GM23338 (cell line): Measurements from ENCODE around the gene ZNF592. TPM values are rescaled to one million over a fixed set of nuclear protein-coding genes. Genes with fewer than 3 reads are reported as not detected.
A peak's percentile ranks its signal among the peaks of the same experiment; 100 is the strongest.
"Not testable (repeated sequence)": the region's sequence is repeated elsewhere in the genome, so short reads cannot be mapped to it uniquely, and the experiment has no call there.

Source experiments
- ATAC-seq: fragments of 200-7000 bp; cut with Tn5 transposase; 3 replicates; pipeline ENCODE4 v1.9.1; 2020
- DNase-seq: peaks from one replicate; pipeline ENCODE4 v3.0.0-alpha.2; 2015; ENCODE audit warnings: low spot score
- H2AFZ ChIP-seq: fragments of 200-600 bp; sonication (generic); 2 replicates; pipeline ENCODE4 v1.8.0; 2016; ENCODE audit warnings: antibody characterized with exemption, mild to moderate bottlenecking, moderate library complexity
- H3F3A ChIP-seq: fragments of 200-600 bp; sonication (generic); replicated peaks from 2 replicates; pipeline ENCODE4 v1.8.0; 2017; ENCODE audit warnings: antibody characterized with exemption, mixed run types, low read depth
- H3K27ac ChIP-seq: fragments of 200-600 bp; sonication (generic); 2 replicates; pipeline ENCODE4 v1.6.1; 2016; ENCODE audit warnings: low read depth
- H3K27me3 ChIP-seq: fragments of 200-600 bp; sonication (generic); 2 replicates; pipeline ENCODE4 v1.8.0; 2016; ENCODE audit warnings: mild to moderate bottlenecking, mixed run types, moderate library complexity; ENCODE audit not compliant: insufficient read depth
- H3K36me3 ChIP-seq: fragments of 200-600 bp; sonication (generic); 2 replicates; pipeline ENCODE4 v1.8.0; 2016; ENCODE audit warnings: mild to moderate bottlenecking; ENCODE audit not compliant: insufficient read depth
- H3K4me1 ChIP-seq: fragments of 200-600 bp; sonication (generic); 2 replicates; pipeline ENCODE4 v1.8.0; 2016; ENCODE audit warnings: mild to moderate bottlenecking, moderate library complexity; ENCODE audit not compliant: insufficient read depth
- H3K4me2 ChIP-seq: fragments of 200-600 bp; sonication (generic); 2 replicates; pipeline ENCODE4 v1.7.1; 2017; ENCODE audit warnings: mixed run types
- H3K4me3 ChIP-seq: fragments of 200-600 bp; sonication (generic); 2 replicates; pipeline ENCODE4 v1.6.1; 2016; ENCODE audit warnings: mixed run types
- H3K79me2 ChIP-seq: fragments of 200-600 bp; sonication (generic); replicated peaks from 2 replicates; pipeline ENCODE4 v1.8.0; 2017; ENCODE audit warnings: mild to moderate bottlenecking; ENCODE audit not compliant: insufficient read depth
- H3K9me2 ChIP-seq: fragments of 200-600 bp; sonication (generic); 2 replicates; pipeline ENCODE4 v1.8.0; 2017; ENCODE audit not compliant: insufficient read depth
- H4K20me1 ChIP-seq: fragments of 200-600 bp; sonication (generic); replicated peaks from 2 replicates; pipeline ENCODE4 v1.8.0; 2017; ENCODE audit warnings: mild to moderate bottlenecking; ENCODE audit not compliant: insufficient read depth
- H3K27ac Mint-ChIP-seq: 2 replicates; pipeline ENCODE4 v1.8.0; 2020; ENCODE audit warnings: inconsistent platforms, mild to moderate bottlenecking, moderate library complexity, mixed read lengths
- H3K27me3 Mint-ChIP-seq: 3 replicates; pipeline ENCODE4 v1.8.0; 2022; ENCODE audit warnings: low read depth, mild to moderate bottlenecking, moderate library complexity, mixed read lengths, inconsistent platforms; ENCODE audit not compliant: insufficient read depth, poor library complexity
- H3K36me3 Mint-ChIP-seq: 3 replicates; pipeline ENCODE4 v1.8.0; 2021; ENCODE audit warnings: low read depth, mild to moderate bottlenecking, inconsistent platforms, moderate library complexity, mixed read lengths
- H3K4me1 Mint-ChIP-seq: 3 replicates; pipeline ENCODE4 v1.8.0; 2020; ENCODE audit warnings: mild to moderate bottlenecking, inconsistent platforms, mixed read lengths
- H3K4me3 Mint-ChIP-seq: 3 replicates; pipeline ENCODE4 v1.8.0; 2021; ENCODE audit warnings: moderate library complexity, mild to moderate bottlenecking, inconsistent platforms, mixed read lengths
- H3K9me3 Mint-ChIP-seq: 3 replicates; pipeline ENCODE4 v1.8.0; 2020; ENCODE audit warnings: moderate library complexity, mild to moderate bottlenecking, inconsistent platforms, mixed read lengths
- EZH2phosphoT487 ChIP-seq: fragments of 200-600 bp; sonication (generic); IDR thresholded peaks from one replicate; pipeline ENCODE4 v1.8.1; 2018; ENCODE audit warnings: antibody characterized with exemption; ENCODE audit not compliant: unreplicated experiment
- POLR2AphosphoS5 ChIP-seq: IDR thresholded peaks from 2 replicates; pipeline ENCODE4 v1.6.1; 2016; ENCODE audit warnings: antibody characterized with exemption, low read depth
- ZNF462 ChIP-seq: fragments of 250-450 bp; sonication (Bioruptor Pico); IDR thresholded peaks from 2 replicates; pipeline ENCODE4 v1.5.0; 2020; ENCODE audit warnings: mild to moderate bottlenecking, moderate library complexity
- polyA plus RNA-seq: library from polyadenylated mRNA; unstranded; fragments of >200 nt; fragmentation: Nextera tagmentation; extraction: Ambion mirVana; gene quantifications from 2 replicates; pipeline ENCODE4 v1.2.1, GENCODE V29; 2016
- total RNA-seq: library from RNA; depleted of rRNA; stranded (reverse); fragments of >200 nt; shearing (Covaris generic); gene quantifications from 2 replicates; pipeline ENCODE4 v1.2.3, GENCODE V29; 2014

The ZNF592 gene
- total and polyA plus RNA-seq, 2 experiments from 2014 or later = 4.4 to 21.4 TPM

GRCh38 chr15:84749111-84749991 is 959 bp downstream of the ZNF592 start (continued):
- TF ChIP-seq ZNF462 (CRISPR knock-in tag) (no peak), POLR2AphosphoS5 (no peak)

GRCh38 chr15:84750583-84751092 is 2.2 kb downstream of the ZNF592 start:
- peak overlapping the region; percentile 36; the same call in 1 of the 2 replicates for H3K4me3 ChIP-seq

GRCh38 chr15:84751721-84752120 is 3.3 kb downstream of the ZNF592 start:
- not testable (repeated sequence) for H3K4me3 Mint-ChIP-seq

More at GRCh38 chr15:84750583-84751092, 2.2 kb downstream of the ZNF592 start:
- Histone ChIP-seq H3K27ac (0 out of 2 replicates have a peak overlapping the region, but pooled peaks have one; percentile 39), H2AFZ (no peak overlapping the region), H3K9me2 (no peaks in the 10 kb centered on the region), H3K27me3 (no peaks in the 10 kb centered on the region), H3K4me1 (peaks cover 25% of the 10 kb centered on the region), H3F3A (peaks cover 30% of the 10 kb centered on the region), H4K20me1 (peaks cover 6% of the 10 kb centered on the region; the same call in 1 of the 2 replicates), H3K4me2 (peak overlapping the region; percentile 82), H3K79me2 (peaks cover 71% of the 10 kb centered on the region), H3K36me3 (no peaks in the 10 kb centered on the region)
- Mint-ChIP-seq H3K4me3 (peak overlapping the region; percentile 94), H3K27ac (no peak overlapping the region), H3K36me3 (peaks cover 3% of the 10 kb centered on the region; the same call in 1 of the 3 replicates), H3K27me3 (peaks cover 3% of the 10 kb centered on the region), H3K9me3 (no peaks in the 10 kb centered on the region), H3K4me1 (peaks cover 42% of the 10 kb centered on the region)
- no peak for DNase-seq
- ATAC-seq = no peak
- no peak for TF ChIP-seq EZH2phosphoT487

More at GRCh38 chr15:84751721-84752120, 3.3 kb downstream of the ZNF592 start:
- Histone ChIP-seq H3K4me1 (peaks cover 25% of the 10 kb centered on the region), H3K79me2 (peaks cover 78% of the 10 kb centered on the region), H4K20me1 (peaks cover 12% of the 10 kb centered on the region; the same call in 1 of the 2 replicates), H3F3A (peaks cover 27% of the 10 kb centered on the region)
- H3K27ac ChIP-seq, H3K27ac Mint-ChIP-seq, ATAC-seq, H3K4me2 ChIP-seq, H3K27me3 Mint-ChIP-seq, H3K4me3 ChIP-seq, H3K9me2 ChIP-seq, H3K27me3 ChIP-seq, DNase-seq, H3K36me3 Mint-ChIP-seq, H2AFZ ChIP-seq, H3K36me3 ChIP-seq, H3K9me3 Mint-ChIP-seq: not testable (repeated sequence)
- H3K4me1 Mint-ChIP-seq = peaks cover 39% of the 10 kb centered on the region
